DMS53 treated with DMSO at 0.1 percent for 48 hours (cell line): ENCODE measurements around the gene MARCHF3.
"Not testable (repeated sequence)": the region's sequence is repeated elsewhere in the genome, so short reads cannot be mapped to it uniquely, and the experiment has no call there.

Source experiments
- DNase-seq: peaks from one replicate; lab custom pipeline; 2025; ENCODE audit not compliant: unreplicated experiment; lab: John Stamatoyannopoulos, UW

Gene MARCHF3

DNA sequence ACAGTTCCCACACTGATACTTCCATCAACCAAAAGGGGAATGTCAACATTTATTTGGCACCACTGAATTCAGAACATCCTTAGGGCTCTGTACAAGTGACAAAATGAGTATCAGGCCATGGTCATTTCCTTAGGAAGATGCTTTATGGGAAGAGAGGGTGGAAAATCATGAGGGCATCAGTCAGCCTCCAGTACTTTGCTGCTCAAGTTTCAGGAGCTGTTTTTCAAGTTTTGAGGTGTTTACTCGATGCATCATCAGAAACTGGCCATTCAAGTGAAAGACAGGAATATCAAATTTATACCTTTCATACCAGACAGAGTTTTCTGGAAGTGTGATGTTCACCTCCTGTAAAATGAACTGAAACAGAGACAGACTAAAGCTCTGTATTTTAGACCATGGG is 21.2 kb upstream of the MARCHF3 start:
- no peak for DNase-seq

DNA sequence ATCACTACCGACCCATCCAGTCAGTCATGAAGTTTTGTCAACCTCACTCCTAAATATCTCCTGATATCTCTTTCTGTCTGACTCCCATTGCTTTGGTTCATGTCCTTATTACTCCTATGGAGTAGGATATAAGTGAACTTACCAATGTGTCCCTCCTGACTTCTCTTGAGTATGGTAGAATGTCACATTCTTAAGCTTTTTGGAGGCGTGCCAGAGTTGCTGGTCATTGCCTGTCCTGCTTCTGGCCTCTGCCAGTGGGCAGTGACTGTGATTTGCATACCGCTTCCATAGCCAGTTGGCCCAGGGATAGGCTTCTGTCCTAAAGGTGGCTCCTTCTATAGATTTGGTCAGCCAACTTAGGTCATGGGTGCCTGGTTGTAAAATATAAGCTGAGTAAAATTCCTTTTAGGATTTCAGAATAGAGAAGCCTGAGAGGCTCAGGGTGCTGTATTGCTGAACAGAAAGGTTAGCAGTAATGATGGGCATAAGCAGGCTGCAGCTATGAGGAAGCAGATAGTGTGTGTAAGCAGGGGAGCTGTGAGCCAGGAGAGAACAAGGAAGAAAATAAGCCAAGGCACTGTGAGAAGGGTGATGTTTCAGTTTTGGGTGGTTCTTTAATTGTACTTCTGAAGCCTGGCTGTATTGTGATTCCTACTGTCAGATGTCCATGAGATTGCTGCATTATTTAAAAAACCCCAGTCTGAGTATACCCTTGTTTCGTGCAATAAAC is 16.1 kb upstream of the MARCHF3 start:
- no peak for DNase-seq

DNA sequence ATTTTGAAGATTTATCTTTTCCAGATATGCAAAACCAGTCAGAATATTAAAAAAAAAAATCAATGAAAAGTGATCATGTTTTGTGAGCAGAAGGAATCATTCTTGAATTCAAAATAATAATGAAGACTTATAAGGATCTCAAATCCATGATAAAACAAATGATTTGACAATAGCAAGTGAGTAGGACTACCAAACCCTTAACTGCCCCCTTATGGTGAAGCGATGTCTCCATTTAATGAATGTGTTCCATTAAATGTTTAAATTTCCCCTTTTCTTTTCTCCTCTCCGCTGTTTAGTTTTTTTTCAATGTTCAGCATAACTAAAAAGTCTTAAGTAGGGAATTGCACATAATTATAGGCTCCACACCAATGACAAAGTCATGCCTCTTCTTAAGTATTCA is 12.2 kb upstream of the MARCHF3 start:
- DNase-seq = no peak

DNA sequence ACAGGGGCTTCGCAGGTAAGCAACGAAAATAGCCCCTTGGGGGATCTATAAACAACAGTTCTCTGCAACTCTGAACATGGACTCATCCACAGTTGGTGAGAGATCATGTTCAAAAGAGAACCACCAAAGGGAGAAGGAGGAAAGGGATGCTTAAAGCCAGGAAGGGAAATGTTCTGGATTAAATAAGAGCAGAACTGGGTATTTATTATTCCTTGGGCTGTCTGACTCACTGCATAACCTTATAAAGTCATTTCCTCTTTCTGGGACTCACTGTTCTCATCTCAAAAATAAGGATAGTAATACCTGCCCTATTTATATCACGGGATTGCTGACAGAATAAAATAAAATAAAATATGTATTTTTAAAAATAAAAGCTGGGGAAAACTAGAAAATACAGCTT is 11.2 kb upstream of the MARCHF3 start:
- no peak for DNase-seq

DNA sequence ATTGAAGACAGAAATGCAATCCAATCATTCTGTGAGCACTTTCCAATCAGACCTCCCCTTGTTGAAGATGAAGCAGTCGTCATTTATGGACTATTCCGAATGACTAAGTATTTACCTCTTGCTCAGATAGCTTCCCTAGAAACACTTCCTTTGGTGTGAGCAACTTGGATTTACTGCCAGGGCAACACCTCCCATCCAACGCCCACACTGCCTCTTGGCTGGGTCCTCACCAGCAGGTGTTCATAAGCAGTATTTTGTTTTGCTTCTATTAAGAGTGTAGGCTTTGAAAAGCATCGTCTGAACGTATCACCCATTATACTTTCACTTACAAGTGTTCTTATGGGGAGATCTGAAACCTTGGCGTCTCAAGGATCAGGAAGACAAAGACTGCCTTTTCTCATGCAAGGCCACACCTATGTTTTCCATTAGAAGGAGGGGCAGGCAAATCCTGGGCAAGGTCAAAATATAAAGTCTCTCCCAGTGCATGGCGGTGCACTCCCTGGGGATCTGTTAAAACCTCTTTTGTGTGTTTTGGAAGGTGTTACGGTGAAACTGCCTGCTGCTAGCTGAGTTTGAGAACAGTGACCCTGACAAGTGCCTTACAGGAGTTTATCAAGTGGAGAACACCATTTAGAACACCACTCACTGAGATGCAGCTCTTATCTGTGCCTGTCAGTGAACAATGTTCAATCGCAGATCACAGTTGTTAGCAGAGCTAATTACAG is 10.6 kb upstream of the MARCHF3 start:
- no peak for DNase-seq

DNA sequence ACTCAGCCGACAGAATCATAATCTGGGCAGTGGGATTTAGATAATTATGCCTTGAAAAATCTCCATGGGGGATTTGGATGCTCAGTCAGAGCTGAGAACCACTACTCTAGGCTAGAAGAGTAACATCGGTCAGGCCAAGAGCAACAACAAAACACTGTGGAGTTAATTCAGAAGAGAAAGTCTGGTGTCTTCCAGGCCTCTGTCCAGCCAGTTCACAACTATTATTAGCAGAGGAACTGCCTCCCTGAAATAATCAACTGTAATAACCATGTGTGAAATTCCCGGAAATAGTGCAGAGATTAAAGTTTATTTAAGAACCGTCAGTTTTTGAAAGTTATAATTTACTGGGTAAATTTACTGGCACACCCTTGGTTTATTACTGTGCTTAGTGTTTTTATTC is 8.2 kb upstream of the MARCHF3 start:
- no peak for DNase-seq

DNA sequence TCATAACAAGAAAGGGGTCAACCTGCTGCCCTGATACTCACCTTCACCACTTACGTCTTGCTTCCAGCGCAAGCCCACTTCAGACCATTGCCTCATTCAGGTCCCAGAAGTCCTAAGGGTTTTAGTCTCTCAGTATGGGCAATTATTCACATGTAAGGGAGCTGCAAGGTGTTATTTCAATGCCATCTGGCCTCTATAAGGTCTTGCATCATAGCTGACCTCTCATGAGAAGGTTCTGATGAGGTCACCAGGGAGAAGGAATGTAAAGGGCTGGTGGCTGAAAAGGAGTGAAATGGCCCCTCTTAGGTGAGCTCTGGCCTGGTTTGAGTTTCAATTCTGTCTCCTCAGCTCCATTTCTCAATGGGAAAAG is 1.5 kb upstream of the MARCHF3 start:
- peak; percentile 17 for DNase-seq

DNA sequence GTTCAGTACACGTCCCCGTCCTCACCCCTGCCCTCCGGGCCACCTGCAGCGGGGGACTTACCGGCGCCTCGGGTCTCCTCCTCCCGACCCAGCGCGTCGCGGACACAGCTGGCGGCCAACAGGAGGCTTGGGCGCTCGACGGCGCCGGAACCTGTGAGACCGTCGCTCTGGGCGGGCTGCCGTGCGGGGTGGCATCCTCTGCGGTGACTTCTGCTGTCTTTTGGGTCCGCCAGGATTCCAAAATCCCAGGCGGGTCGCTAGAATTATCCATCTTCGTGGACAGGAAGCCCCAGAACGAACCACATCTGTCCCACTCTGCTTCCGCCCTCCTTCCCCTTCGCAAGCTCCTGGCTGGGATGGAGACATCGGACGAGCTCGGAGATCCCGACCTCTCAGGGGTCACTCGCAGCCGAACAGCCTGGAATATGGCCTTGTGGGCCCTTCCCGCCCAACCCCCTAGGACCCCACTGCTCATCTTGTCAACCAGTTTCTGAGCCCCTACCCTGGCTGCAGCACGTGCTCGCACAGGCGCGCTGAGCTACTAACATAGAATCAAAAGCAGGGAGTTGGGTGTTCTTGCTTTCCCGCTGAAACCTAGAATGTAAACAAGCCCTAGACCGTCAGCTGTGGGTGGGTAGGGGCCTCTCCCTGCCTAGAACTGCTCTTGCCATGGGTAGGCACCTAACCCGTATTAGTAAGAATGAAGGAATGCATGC is 947 bp upstream of the MARCHF3 start:
- DNase-seq = no peak

DNA sequence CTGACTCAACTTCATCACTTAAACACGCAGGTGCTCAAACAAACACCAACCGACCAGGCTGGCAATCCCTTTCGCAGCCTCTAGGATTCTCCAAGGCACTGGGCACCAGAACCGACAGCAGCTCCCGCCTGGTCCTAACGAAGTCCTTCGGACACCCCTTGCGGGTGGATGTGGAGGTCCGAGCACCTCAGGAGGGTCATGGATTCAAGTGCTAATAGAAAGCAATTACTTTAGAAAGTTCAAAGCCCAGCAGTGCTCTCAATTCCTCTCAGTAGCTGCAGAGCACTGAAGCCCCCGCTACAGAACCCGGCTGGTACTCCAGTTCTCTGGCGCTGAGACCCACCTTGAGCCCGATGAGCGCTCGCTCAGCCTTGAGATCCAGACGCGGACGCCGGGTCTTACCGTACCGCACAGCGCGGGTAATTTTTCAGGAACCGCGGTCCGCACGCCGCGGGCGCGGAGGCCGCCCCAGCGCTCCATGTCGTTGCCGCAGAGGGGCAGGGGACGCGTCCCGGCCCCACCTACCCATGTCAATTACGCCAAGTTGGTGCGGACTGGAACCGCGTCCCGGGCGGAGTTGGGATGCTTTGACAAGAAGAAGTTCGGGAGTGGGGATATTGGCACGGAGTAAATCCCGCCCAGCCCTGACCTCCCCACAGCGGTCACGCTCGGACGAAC is 638 bp downstream of the MARCHF3 start:
- peak; percentile 66 for DNase-seq

DNA sequence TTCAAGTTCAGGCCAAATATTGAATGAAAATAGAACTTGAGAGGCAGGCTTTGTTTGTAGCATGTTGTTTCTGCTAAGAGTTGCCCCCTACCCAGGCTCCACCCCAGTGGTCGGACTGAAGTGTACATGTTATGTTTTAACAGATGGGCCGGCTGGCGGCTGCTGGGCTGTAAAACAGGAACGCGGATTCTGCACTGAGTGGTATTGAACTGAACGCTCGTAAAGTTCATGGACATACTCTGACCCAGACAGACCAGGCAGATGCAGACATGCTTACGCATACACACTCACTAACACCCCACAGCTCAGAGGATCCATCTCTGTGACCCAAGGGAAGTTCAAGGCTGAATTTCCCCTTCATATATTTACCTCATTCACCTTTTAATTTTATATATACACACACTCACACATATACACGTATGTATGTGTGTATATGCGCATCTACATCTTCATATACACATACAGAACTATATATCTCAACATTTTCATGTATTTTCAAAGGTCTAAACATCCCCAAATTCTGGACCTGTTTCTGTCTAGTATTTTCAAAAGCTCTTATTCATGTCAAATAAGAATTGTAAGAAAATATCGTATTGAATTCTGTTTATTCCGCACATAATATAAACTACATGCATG is 1.4 kb downstream of the MARCHF3 start:
- DNase-seq = no peak

DNA sequence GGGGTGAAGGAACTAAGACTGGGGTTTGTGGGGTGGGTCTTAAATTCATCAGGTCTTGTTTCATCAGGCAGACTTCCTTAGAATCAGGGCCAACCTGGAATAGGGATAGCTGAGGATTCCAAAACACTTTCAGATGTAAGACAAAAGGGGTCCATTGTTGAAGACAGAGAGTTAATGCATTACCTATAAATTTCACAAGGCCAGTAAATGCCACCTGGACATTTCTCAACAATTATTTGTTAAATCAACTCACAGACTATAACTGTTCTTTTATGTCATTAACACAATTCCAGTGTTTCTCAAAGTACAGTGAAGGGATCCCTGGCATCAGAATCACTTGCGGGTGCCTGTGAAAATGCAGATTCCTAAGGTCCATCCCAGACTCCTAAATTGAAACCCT is 2.8 kb downstream of the MARCHF3 start:
- no peak for DNase-seq

DNA sequence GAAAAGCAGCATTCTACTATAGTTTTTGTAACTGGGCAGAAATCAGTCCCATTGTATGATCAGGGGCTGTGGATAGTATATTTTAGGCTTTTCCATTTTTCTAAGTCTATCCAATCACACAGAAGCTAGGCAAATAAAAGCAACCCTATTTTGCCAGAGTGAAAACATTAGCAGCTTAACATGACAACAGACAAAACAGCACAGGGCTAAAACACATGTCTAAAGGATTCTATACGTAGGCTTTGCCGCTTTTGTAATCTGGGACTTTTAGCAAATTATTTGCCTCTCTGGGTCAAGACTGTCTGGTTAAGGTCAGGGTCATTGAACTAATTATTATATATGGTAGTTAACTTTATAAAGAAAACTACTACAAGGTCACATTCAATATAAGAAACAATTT is 4.2 kb downstream of the MARCHF3 start:
- no peak for DNase-seq

DNA sequence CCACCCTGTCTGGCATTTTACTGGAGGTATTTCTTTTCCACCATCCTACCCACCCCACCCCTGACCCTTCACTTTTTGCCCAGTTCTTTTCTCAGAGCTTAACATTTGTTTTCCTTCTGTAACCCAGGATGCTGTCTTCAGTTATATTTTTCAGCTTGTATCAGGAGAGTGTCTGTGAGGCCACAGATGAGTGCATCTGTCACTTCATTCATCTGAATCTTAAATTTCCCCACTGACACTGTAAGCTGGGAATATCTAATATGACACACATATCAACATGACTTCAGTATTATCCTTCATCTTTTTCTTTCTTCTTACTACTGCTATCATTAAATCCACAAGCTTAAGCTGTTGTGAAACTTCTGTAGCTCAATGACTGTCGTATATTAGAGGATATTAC is 4.9 kb downstream of the MARCHF3 start:
- DNase-seq = no peak

DNA sequence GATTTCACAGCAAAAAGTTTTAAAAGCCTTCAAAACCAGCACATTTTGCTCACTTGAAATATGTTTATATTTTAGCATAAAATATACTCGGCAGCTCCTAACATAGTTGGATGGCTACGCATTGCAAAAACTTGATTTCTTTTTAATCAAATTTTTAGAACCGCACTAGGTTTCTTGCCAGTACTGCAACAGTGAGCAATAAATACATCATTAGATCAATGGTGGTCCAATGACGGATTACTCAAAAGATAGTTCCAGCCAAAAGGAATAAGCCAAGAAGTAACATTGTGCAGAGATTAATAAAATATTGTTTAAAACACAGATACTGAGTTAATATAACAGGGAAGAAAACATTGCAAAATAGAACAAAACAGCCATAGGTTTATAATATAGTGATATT is 5.5 kb downstream of the MARCHF3 start:
- no peak for DNase-seq

DNA sequence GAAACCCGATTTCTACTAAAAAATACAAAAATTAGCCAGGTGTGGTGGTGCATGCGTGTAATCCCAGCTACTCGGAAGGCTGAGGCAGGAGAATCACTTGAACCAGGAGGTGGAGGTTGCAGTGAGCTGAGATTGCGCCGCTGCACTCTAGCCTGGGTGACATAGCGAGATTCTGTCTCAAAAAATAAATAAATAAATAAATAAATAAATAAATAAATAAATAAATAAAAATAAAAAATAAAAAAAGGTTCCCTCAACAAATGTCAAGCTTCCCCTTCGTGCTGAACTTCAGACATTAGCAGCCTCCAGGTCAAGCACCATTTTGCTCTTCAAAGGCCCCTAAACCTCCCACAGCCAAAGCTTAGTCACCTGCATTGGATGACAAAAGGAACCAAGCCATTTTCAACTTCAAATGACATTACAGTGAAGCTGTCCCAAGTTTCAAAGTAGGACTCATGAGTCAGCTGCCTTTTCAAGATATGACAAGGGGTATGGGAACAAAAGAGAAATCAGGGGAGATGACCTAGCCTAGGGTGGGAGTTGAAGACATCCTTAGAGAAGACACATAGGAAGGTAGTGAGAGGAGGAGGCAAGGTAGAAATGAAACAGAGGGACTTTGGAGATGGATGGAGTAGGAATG is 6.7 kb downstream of the MARCHF3 start:
- not testable (repeated sequence) for DNase-seq

DNA sequence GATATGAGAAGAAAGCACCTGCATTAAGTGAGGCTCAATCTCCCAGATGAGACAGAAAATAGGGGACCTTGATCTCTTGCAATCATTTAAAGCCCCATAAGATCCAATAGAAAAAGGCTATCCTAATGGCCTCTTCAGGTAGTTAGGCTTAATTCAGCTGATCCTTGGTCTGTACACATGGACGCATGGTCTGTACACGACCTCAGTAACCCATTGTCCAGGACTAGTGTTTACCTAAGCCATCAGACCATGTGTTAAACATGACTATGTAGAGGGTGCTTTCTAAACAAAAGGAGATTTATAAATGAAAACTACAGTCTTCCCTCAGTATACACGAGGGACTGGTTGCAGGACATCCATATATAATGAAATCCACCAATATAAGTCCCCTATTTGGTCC is 7.5 kb downstream of the MARCHF3 start:
- peak; percentile 49 for DNase-seq

DNA sequence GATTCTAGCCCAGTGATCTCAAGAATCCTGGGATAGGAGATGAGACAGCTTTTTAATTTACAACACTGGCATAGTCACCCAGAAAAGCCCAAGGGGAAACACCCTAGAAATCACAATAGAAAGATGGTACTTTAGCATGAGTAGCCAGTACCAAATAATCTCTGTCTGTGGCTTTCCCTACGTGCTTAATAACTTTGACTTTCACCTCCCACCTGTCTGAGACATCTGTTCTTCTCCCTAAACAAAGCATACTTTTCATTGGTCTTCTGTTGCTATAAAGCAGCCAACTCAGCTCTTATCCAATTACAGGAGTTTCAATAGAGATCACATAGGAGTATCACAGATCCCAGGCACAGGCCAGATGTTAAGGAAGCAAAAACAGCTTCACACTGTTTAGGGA is 10.4 kb downstream of the MARCHF3 start:
- no peak for DNase-seq

DNA sequence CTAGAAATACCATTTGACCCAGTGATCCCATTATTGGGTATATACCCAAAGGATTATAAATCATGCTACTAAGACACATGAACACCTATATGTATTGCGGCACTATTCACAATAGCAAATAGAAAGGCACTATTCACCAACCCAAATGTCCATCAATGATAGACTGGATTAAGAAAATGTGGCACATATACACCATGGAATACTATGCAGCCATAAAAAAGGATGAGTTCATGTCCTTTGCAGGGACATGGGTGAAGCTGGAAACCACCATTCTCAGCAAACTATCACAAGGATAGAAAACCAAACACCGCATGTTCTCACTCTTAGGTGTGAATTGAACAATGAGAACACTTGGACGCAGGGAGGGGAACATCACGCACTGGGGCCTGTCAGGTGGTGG is 13.6 kb downstream of the MARCHF3 start:
- DNase-seq = not testable (repeated sequence)

DNA sequence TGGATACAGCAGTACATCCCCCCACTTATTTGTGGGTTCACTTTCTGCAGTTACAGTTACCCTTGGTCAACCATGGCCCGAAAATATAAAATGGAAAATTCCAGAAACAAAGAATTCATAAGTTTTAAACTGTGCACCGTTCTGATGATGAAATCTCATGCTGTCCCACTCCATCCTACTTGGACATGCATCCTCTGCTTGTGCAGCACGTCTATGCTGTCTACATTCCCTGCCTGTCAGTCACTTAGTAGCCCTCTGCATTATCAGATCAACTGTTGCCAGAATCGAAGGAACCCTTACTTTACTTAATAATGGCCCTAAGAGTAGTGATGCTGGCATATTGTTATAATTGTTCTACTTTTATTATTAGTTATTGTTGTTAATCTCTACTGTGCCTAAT is 14.6 kb downstream of the MARCHF3 start:
- no peak for DNase-seq

DNA sequence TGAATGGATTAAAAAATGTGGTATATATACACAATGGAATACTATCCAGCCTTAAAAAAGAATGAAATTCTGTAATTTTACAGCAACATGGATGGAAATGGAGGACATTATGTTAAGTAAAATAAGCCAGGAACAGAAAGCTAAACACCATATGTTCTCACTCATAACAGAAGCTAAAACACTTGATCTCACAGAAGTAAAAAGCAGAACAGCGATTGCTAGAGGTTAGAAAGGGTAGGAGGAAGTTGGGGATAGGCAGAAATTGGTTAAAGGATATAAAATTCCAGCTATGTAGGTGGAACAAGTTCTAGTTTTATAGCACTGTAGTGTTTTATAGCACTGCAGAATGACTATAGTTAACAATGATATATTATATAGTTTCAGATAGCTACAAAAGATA is 15.8 kb downstream of the MARCHF3 start:
- no peak for DNase-seq

DNA sequence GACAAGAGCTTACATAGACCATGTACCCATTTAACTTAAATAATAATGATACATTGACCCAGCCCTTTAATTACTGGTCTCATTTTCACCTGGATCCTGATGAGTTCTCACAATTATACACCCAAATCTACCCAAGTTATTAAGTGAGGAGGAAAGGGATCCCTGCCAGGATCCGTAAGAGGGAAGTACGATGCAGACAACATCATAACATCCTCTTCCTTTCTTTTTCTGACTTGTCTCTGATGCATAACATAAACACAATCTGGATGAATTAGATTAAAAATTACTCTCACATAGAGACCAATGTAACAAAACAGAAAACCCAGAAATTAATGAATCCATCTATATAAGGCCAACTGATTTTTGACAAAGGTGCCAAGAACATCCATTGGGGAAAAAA is 17.0 kb downstream of the MARCHF3 start:
- DNase-seq = no peak
